HG02798 (cell line): ENCODE measurements around the gene ACVR1B.

Source experiments
- ATAC-seq: cut with Tn5 transposase; IDR thresholded peaks from one replicate; pipeline ENCODE4 v1.9.1; 2021; ENCODE audit warnings: mild to moderate bottlenecking; ENCODE audit not compliant: unreplicated experiment, poor library complexity

Gene ACVR1B

GRCh38 chr12:51951199-51951842 lies at the start of gene ACVR1B:
TSS of gene ACVR1B (plus strand) at chr12:51951699. CDS start at chr12:51951744, 45 bp downstream.
- peak; percentile 89 for ATAC-seq

- no peak for ATAC-seq
These were observed 49.6 kb upstream of the ACVR1B start for GRCh38 chr12:51901881-51902280.

GRCh38 chr12:51904951-51905470 lies 46.5 kb upstream of the ACVR1B start:
- ATAC-seq, result no peak

GRCh38 chr12:51905471-51906429 lies 45.7 kb upstream of the ACVR1B start:
- ATAC-seq, result no peak

- ATAC-seq, result no peak
These were observed 44.9 kb upstream of the ACVR1B start for GRCh38 chr12:51906430-51907082.

GRCh38 chr12:51907083-51907855 lies 44.2 kb upstream of the ACVR1B start, which contains the start of gene ACVRL1:
TSS of gene ACVRL1 (plus strand) at chr12:51907504. CDS start at chr12:51912475, 4,971 bp downstream.
- no peak for ATAC-seq

- ATAC-seq, result no peak
These were observed 43.6 kb upstream of the ACVR1B start for GRCh38 chr12:51907856-51908425.

GRCh38 chr12:51908876-51909592 lies 42.5 kb upstream of the ACVR1B start:
- no peak for ATAC-seq

GRCh38 chr12:51910168-51910567 lies 41.3 kb upstream of the ACVR1B start:
- ATAC-seq, result no peak

GRCh38 chr12:51910691-51911090 lies 40.8 kb upstream of the ACVR1B start:
- no peak for ATAC-seq

GRCh38 chr12:51911307-51911706 lies 40.2 kb upstream of the ACVR1B start:
- ATAC-seq, result no peak

GRCh38 chr12:51911788-51912711 lies 39.4 kb upstream of the ACVR1B start:
- ATAC-seq, result no peak

- no peak for ATAC-seq
These were observed 38.1 kb upstream of the ACVR1B start for GRCh38 chr12:51913071-51914033.

- no peak for ATAC-seq
These were observed 37.2 kb upstream of the ACVR1B start for GRCh38 chr12:51914034-51914923.

- no peak for ATAC-seq
These were observed 36.4 kb upstream of the ACVR1B start for GRCh38 chr12:51915003-51915625.
